ENCODE results near the gene CERS5. TPM values are rescaled to one million over a fixed set of nuclear protein-coding genes. Genes with fewer than 3 reads are reported as not detected.

Gene CERS5
- total and polyA plus RNA-seq, 4 donors, result 6.9 to 16.2 (median 8.2) TPM

- no peak overlapping the region for H3K9ac ChIP-seq (ENCODE audit: low read depth in 1 of 2, low read length in 2 of 2)
- peak overlapping the region; percentile 87 to 95 for H3K27ac ChIP-seq (ENCODE audit: low read depth in 1 of 2, low read length in 2 of 2)
- peaks cover 0 to 8% (median 3%) of the 10 kb centered on the region in 4 donors for H3K36me3 ChIP-seq (ENCODE audit: control insufficient read depth in 4 of 4, insufficient read depth in 3 of 4, low read depth in 1 of 4, low read length in 3 of 4)
- peaks cover 22 to 77% (median 58%) of the 10 kb centered on the region in 4 donors for H3K4me1 ChIP-seq (ENCODE audit: control insufficient read depth in 4 of 4, insufficient read depth in 4 of 4, low read length in 3 of 4)
- no peaks in the 10 kb centered on the region for H3K27me3 ChIP-seq (ENCODE audit: control insufficient read depth in 4 of 4, insufficient read depth in 4 of 4, low read length in 3 of 4)
- TF ChIP-seq RXRA (IDR thresholded peaks at IDR 0.05) (peak in 1 of 2 donors; percentile 4), EGR1 (IDR thresholded peaks at IDR 0.05; ENCODE audit: low read depth in 2 of 2) (no peak), ZBTB33 (IDR thresholded peaks at IDR 0.05) (no peak)
- WGBS, result 78% methylated on average over 3 of the region's 3 CpGs
- no peaks in the 10 kb centered on the region for H3K9me3 ChIP-seq (ENCODE audit: control insufficient read depth in 4 of 4, low read length in 3 of 4)
- no peak for DNase-seq (ENCODE audit: low spot score)
- no peak overlapping the region for H3K4me3 ChIP-seq (ENCODE audit: low read depth in 1 of 3, low read length in 3 of 3)
Observed at GRCh38 chr12:50109319-50109718, 57.9 kb downstream of the CERS5 start.

GRCh38 chr12:50107416-50108268 is 59.5 kb downstream of the CERS5 start:
- no peak overlapping the region for H3K9ac ChIP-seq (ENCODE audit: low read depth in 1 of 2, low read length in 2 of 2)
- H3K27me3 ChIP-seq (ENCODE audit: control insufficient read depth in 4 of 4, insufficient read depth in 4 of 4, low read length in 3 of 4), result no peaks in the 10 kb centered on the region
- no peaks in the 10 kb centered on the region for H3K9me3 ChIP-seq (ENCODE audit: control insufficient read depth in 4 of 4, low read length in 3 of 4)
- peaks cover 29 to 87% (median 66%) of the 10 kb centered on the region in 4 donors for H3K4me1 ChIP-seq (ENCODE audit: control insufficient read depth in 4 of 4, insufficient read depth in 4 of 4, low read length in 3 of 4)
- peaks cover 0 to 8% (median 3%) of the 10 kb centered on the region in 4 donors for H3K36me3 ChIP-seq (ENCODE audit: control insufficient read depth in 4 of 4, insufficient read depth in 3 of 4, low read depth in 1 of 4, low read length in 3 of 4)
- H3K27ac ChIP-seq (ENCODE audit: low read depth in 1 of 2, low read length in 2 of 2), result no peak overlapping the region
- no peak for TF ChIP-seq TAF1 (conservative IDR thresholded peaks at IDR 0.05)
- TF ChIP-seq NR2F2 (IDR thresholded peaks at IDR 0.05), result no peak
- no peak for TF ChIP-seq RXRA (IDR thresholded peaks at IDR 0.05)
- TF ChIP-seq ATF3 (IDR thresholded peaks at IDR 0.05), result no peak
- TF ChIP-seq GABPA (IDR thresholded peaks at IDR 0.05 in 1 of 2, conservative IDR thresholded peaks at IDR 0.05 in 1 of 2), result no peak
- no peak for TF ChIP-seq ZBTB33 (IDR thresholded peaks at IDR 0.05)
- no peak for TF ChIP-seq MAX (IDR thresholded peaks at IDR 0.05)
- TF ChIP-seq JUND (IDR thresholded peaks at IDR 0.05), result no peak
- TF ChIP-seq RAD21 (IDR thresholded peaks at IDR 0.05), result no peak
- TF ChIP-seq CTCF (IDR thresholded peaks at IDR 0.05; ENCODE audit: low read depth, low read length, missing input control), result no peak
- no peak for TF ChIP-seq FOXA2 (IDR thresholded peaks at IDR 0.05)
- TF ChIP-seq EGR1 (IDR thresholded peaks at IDR 0.05; ENCODE audit: low read depth in 2 of 2), result no peak
- TF ChIP-seq SP1 (IDR thresholded peaks at IDR 0.05), result no peak
- no peak overlapping the region for H3K4me3 ChIP-seq (ENCODE audit: low read depth in 1 of 3, low read length in 3 of 3)
- no peak for DNase-seq (ENCODE audit: low spot score)
- WGBS, result 93% methylated on average over 17 of the region's 17 CpGs

All from liver (tissue), 9 donors.